Measurements from ENCODE around the gene CSPG4.
"Not testable (repeated sequence)": the region's sequence is repeated elsewhere in the genome, so short reads cannot be mapped to it uniquely, and the experiment has no call there.

Gene CSPG4, protein sequence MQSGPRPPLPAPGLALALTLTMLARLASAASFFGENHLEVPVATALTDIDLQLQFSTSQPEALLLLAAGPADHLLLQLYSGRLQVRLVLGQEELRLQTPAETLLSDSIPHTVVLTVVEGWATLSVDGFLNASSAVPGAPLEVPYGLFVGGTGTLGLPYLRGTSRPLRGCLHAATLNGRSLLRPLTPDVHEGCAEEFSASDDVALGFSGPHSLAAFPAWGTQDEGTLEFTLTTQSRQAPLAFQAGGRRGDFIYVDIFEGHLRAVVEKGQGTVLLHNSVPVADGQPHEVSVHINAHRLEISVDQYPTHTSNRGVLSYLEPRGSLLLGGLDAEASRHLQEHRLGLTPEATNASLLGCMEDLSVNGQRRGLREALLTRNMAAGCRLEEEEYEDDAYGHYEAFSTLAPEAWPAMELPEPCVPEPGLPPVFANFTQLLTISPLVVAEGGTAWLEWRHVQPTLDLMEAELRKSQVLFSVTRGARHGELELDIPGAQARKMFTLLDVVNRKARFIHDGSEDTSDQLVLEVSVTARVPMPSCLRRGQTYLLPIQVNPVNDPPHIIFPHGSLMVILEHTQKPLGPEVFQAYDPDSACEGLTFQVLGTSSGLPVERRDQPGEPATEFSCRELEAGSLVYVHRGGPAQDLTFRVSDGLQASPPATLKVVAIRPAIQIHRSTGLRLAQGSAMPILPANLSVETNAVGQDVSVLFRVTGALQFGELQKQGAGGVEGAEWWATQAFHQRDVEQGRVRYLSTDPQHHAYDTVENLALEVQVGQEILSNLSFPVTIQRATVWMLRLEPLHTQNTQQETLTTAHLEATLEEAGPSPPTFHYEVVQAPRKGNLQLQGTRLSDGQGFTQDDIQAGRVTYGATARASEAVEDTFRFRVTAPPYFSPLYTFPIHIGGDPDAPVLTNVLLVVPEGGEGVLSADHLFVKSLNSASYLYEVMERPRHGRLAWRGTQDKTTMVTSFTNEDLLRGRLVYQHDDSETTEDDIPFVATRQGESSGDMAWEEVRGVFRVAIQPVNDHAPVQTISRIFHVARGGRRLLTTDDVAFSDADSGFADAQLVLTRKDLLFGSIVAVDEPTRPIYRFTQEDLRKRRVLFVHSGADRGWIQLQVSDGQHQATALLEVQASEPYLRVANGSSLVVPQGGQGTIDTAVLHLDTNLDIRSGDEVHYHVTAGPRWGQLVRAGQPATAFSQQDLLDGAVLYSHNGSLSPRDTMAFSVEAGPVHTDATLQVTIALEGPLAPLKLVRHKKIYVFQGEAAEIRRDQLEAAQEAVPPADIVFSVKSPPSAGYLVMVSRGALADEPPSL (N-terminal part only)

GRCh38 chr15:75712668-75713337 lies at the start of gene CSPG4:
TSS of gene CSPG4 (minus strand) at chr15:75712848. CDS start at chr15:75712755, 93 bp downstream.
- peak; percentile 59 to 68 for DNase-seq (ENCODE audit: low read depth in 1 of 2, low spot score in 1 of 2)
- no peak for TF ChIP-seq JUND (IDR thresholded peaks at IDR 0.05; ENCODE audit: low read depth)
- in situ Hi-C loops (cut with HindIII; ENCODE audit: low pct_unique_long_range_greater_than_20kb, low sequenced_read_pairs) = no loop called here

DNA sequence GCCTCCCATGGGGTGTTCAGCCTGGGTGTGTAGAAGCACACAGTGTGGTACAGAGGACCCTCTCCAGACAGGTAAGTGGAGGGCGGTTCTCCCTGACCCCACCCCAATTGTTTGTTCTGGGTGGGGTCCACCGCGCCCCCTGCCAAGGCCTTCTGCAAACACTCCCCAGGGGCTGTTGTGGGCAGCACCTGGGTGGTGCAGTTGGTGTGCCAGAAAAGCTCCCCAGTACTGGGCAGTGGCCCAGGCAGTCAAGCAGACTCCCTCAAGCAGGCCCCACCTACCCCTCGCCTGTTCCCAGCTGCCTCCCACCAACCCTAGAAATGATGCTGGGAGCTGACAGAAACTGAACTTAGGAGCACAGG lies 49.7 kb upstream of the CSPG4 start:
- DNase-seq (ENCODE audit: low read depth in 1 of 2, low spot score in 1 of 2); in situ Hi-C loops (cut with HindIII; ENCODE audit: low pct_unique_long_range_greater_than_20kb, low sequenced_read_pairs): not testable (repeated sequence)

DNA sequence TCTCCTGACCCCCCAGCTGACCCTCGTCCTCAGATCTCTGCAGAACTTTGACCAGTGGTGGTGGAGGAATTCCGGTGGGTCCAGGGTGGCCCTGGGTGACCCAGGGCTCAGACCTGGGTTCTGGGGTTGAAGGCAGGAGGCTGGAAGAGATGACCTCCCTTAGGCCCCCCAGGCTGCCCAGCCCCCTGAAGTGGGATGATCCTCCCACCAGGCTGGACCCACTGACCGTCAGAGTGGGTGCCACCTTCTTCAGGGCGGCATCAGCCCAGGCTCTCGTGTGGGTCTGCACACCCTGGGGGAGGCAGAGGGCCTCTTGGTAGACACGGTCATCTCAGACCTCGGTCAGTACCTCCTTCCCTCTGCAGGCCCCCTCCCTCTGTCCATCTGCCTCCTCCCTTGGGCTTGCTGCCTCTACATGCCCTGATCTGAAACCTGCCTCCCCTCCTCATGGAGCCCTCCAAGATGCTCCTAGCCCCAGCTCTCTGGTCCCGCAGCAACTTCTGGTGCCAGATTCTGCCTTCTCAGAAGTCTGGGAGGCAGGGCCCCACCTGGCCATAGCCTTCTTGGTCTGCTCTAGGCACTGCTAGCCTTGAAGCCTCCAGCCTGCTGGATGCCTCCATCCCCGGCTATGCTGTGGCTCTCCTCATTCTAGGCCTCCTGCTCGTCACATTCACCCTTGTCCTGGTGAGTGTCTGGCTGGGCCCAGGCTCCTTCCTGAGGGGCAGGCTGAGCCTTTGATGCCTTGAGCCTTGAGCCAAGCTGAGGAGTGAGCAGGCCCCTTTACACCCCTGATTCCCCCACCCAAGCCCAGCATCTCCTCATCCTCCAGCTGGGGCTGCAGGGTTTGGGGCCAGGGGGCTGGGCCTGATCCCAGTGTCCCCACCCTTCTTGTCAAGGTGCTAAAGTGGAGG lies 49.1 kb upstream of the CSPG4 start:
- TF ChIP-seq JUND (IDR thresholded peaks at IDR 0.05; ENCODE audit: low read depth) = no peak
- in situ Hi-C loops (cut with HindIII; ENCODE audit: low pct_unique_long_range_greater_than_20kb, low sequenced_read_pairs) = no loop called here
- no peak for DNase-seq (ENCODE audit: low read depth in 1 of 2, low spot score in 1 of 2)

GRCh38 chr15:75760704-75761435 lies 48.2 kb upstream of the CSPG4 start:
- DNase-seq (ENCODE audit: low read depth in 1 of 2, low spot score in 1 of 2) = no peak
- TF ChIP-seq JUND (IDR thresholded peaks at IDR 0.05; ENCODE audit: low read depth) = no peak
- in situ Hi-C loops (cut with HindIII; ENCODE audit: low pct_unique_long_range_greater_than_20kb, low sequenced_read_pairs) = no loop called here

DNA sequence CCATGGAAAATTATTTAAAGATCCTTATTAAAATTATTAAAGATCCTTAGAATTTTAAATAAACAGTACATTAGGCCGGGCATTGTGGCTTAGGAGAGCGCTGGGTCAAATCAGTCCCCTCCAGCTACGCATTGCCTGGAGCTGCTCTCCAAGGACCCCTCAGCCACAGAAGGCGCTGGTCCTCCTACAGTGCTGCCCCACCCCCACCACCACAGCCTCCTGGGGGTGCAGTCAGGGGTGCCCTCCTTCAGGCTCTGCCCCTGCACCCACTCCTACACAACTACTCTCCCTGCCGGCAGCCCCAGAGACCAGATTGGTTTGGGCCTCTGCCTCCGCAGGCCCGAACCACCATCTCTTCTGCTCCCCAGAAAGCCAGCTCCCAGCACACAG lies 47.5 kb upstream of the CSPG4 start:
- in situ Hi-C loops (cut with HindIII; ENCODE audit: low pct_unique_long_range_greater_than_20kb, low sequenced_read_pairs); DNase-seq (ENCODE audit: low read depth in 1 of 2, low spot score in 1 of 2): not testable (repeated sequence)

- no peak for TF ChIP-seq JUND (IDR thresholded peaks at IDR 0.05; ENCODE audit: low read depth)
- in situ Hi-C loops (cut with HindIII; ENCODE audit: low pct_unique_long_range_greater_than_20kb, low sequenced_read_pairs) = no loop called here
- no peak for DNase-seq (ENCODE audit: low read depth in 1 of 2, low spot score in 1 of 2)
These were observed 46.9 kb upstream of the CSPG4 start for GRCh38 chr15:75759416-75760130.

GRCh38 chr15:75758071-75758872 lies 45.6 kb upstream of the CSPG4 start:
- TF ChIP-seq JUND (IDR thresholded peaks at IDR 0.05; ENCODE audit: low read depth) = no peak
- in situ Hi-C loops (cut with HindIII; ENCODE audit: low pct_unique_long_range_greater_than_20kb, low sequenced_read_pairs) = no loop called here
- peak; percentile 63 to 91 for DNase-seq (ENCODE audit: low read depth in 1 of 2, low spot score in 1 of 2)

DNA sequence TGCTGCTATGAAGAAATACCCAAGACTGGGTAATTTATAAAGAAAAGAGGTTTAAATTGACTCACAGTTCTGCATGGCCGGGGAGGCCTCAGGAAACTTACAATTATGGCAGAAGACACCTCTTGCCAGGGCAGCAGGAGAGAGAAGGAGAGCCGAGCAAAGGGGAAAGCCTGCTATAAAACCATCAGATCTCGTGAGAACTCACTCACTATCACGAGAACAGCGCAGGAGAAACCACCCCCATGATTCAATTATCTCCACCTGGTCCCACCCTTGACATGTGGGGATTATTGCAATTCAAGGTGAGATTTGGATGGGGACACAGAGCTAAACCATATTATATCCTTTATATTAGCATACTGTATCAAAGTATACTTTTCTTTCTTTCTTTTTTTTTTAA lies 42.2 kb upstream of the CSPG4 start:
- DNase-seq (ENCODE audit: low read depth in 1 of 2, low spot score in 1 of 2); in situ Hi-C loops (cut with HindIII; ENCODE audit: low pct_unique_long_range_greater_than_20kb, low sequenced_read_pairs): not testable (repeated sequence)

DNA sequence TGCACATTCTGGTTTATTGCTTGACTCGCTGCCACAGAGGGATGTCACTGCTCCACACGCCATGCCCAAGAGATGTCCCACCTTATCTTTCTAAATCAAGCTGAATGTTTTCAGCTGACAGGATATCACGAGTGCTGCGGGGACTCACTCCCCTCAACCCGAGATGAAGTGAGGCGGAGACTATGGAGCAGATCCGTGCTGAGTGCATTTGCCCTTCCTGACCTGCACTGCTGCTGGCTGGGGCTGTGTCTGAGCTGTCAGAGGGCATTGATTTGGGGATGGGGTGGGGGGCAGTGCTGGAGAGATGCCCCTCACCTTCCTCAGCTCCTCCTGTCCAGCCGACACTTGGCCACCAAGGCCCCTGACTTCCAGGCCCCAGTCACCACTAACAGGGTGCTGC lies 40.5 kb upstream of the CSPG4 start:
- in situ Hi-C loops (cut with HindIII; ENCODE audit: low pct_unique_long_range_greater_than_20kb, low sequenced_read_pairs) = no loop called here
- no peak for DNase-seq (ENCODE audit: low read depth in 1 of 2, low spot score in 1 of 2)
- no peak for TF ChIP-seq JUND (IDR thresholded peaks at IDR 0.05; ENCODE audit: low read depth)

Data from T47D (cell line).